Measurements from ENCODE around the gene SLC5A5.
A peak's percentile ranks its signal among the peaks of the same experiment; 100 is the strongest.

Gene SLC5A5

GRCh38 chr19:17871878-17872250 lies at the start of gene SLC5A5:
Gene SLC5A5, plus strand, starts transcription at chr19:17871945. Its CDS starts 375 bp downstream, at chr19:17872320.
- peak; percentile 61 for DNase-seq (ENCODE audit: low spot score)

GRCh38 chr19:17824339-17824738 lies 47.4 kb upstream of the SLC5A5 start:
- no peak for DNase-seq (ENCODE audit: low spot score)

GRCh38 chr19:17826508-17827056 lies 45.2 kb upstream of the SLC5A5 start:
- DNase-seq (ENCODE audit: low spot score): no peak

- DNase-seq (ENCODE audit: low spot score): peak; percentile 90
Observed at GRCh38 chr19:17829855-17830566, 41.7 kb upstream of the SLC5A5 start.

- peak; percentile 99 for DNase-seq (ENCODE audit: low spot score)
Observed at GRCh38 chr19:17830567-17831418, 41.0 kb upstream of the SLC5A5 start.

- no peak for DNase-seq (ENCODE audit: low spot score)
Observed at GRCh38 chr19:17831419-17831888, 40.3 kb upstream of the SLC5A5 start.

- DNase-seq (ENCODE audit: low spot score): no peak
Observed at GRCh38 chr19:17832443-17833208, 39.1 kb upstream of the SLC5A5 start.

- no peak for DNase-seq (ENCODE audit: low spot score)
Observed at GRCh38 chr19:17834350-17835181, 37.2 kb upstream of the SLC5A5 start.

- no peak for DNase-seq (ENCODE audit: low spot score)
Observed at GRCh38 chr19:17835182-17836006, 36.4 kb upstream of the SLC5A5 start.

- no peak for DNase-seq (ENCODE audit: low spot score)
Observed at GRCh38 chr19:17836530-17836929, 35.2 kb upstream of the SLC5A5 start.

- DNase-seq (ENCODE audit: low spot score): no peak
Observed at GRCh38 chr19:17837972-17838371, 33.8 kb upstream of the SLC5A5 start.

- DNase-seq (ENCODE audit: low spot score): no peak
Observed at GRCh38 chr19:17840019-17840418, 31.7 kb upstream of the SLC5A5 start.

GRCh38 chr19:17841371-17841809 lies 30.4 kb upstream of the SLC5A5 start:
- no peak for DNase-seq (ENCODE audit: low spot score)

GRCh38 chr19:17841810-17842662 lies 29.7 kb upstream of the SLC5A5 start:
- peak; percentile 99 for DNase-seq (ENCODE audit: low spot score)

GRCh38 chr19:17842663-17843291 lies 29.0 kb upstream of the SLC5A5 start:
- no peak for DNase-seq (ENCODE audit: low spot score)

- DNase-seq (ENCODE audit: low spot score): no peak
Observed at GRCh38 chr19:17843292-17843827, 28.4 kb upstream of the SLC5A5 start.

- no peak for DNase-seq (ENCODE audit: low spot score)
Observed at GRCh38 chr19:17843908-17844490, 27.7 kb upstream of the SLC5A5 start.

- DNase-seq (ENCODE audit: low spot score): no peak
Observed at GRCh38 chr19:17846146-17846545, 25.6 kb upstream of the SLC5A5 start.
